IPS-20b (cell line): Measurements from ENCODE around the gene C17orf107.
"Not testable (repeated sequence)": the region's sequence is repeated elsewhere in the genome, so short reads cannot be mapped to it uniquely, and the experiment has no call there.

ENCODE experiments used
- H3K27ac ChIP-seq: one replicate; pipeline ENCODE4 v1.5.1; 2013; ENCODE audit warnings: low read length
- H3K27me3 ChIP-seq: 2 replicates; pipeline ENCODE4 v1.6.1; 2013; ENCODE audit warnings: mild to moderate bottlenecking, low read length, inconsistent platforms; ENCODE audit not compliant: insufficient read depth
- H3K36me3 ChIP-seq: 2 replicates; pipeline ENCODE4 v1.6.1; 2013; ENCODE audit warnings: low read depth, mild to moderate bottlenecking, inconsistent platforms, low read length, moderate library complexity; ENCODE audit not compliant: insufficient read depth
- H3K4me1 ChIP-seq: 2 replicates; pipeline ENCODE4 v1.6.1; 2013; ENCODE audit warnings: mild to moderate bottlenecking, control low read depth, inconsistent platforms, low read length, moderate library complexity; ENCODE audit not compliant: insufficient read depth
- H3K4me3 ChIP-seq: 2 replicates; pipeline ENCODE4 v1.5.1; 2013; ENCODE audit warnings: mild to moderate bottlenecking, low read length, inconsistent platforms
- H3K9ac ChIP-seq: 2 replicates; pipeline ENCODE4 v1.6.1; 2013; ENCODE audit warnings: low read depth, mild to moderate bottlenecking, inconsistent platforms, low read length, moderate library complexity
- H3K9me3 ChIP-seq: 2 replicates; pipeline ENCODE4 v1.6.1; 2013; ENCODE audit warnings: mild to moderate bottlenecking, low read depth, low read length, inconsistent platforms; ENCODE audit not compliant: insufficient read depth

The C17orf107 gene

DNA sequence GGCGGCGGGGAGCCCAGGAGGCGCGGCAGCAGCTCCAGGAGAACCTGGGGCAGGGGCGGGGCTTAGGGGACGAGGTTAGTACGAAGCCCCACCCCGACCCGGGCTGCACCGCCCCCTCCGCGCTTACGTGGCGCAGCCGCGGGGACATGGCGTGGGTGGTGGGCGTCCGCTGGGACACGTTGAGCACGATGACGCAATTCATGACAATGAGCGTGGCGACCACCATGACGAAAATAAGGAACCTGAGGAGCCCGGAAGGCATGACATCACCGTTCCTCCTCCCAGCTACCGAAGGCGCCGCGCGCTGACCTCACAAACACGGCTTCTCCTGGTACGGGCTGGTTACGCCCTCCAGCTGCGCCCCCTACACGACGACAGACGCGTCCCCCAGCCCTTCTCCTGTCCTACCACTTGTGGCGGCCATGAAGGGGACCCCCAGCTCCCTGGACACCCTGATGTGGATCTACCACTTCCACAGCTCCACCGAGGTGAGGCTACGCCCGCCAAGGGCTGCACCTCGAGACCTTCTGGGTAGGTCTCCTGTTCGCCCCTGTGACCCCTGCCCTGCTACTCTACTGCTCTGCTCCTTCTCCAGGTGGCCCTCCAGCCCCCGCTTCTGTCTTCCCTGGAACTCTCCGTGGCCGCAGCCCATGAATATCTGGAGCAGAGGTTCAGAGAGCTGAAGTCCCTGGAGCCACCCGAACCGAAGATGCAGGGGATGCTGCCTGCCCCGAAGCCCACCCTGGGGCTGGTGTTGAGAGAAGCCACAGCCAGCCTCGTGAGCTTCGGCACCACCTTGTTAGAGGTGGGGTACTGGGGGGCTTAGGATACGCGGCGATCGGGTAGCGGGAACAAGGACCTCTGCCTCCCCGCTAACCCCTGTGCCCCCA is at the start of gene C17orf107:
Gene C17orf107, plus strand, starts transcription at position 196 of the 890 bp plus-strand sequence. Its CDS starts 227 bp downstream, at position 423.
- H3K36me3 ChIP-seq, result peaks cover 25% of the 10 kb centered on the region
- peak within 1 kb of the TSS; percentile 45; the same call in 1 of the 2 replicates for H3K9ac ChIP-seq
- H3K9me3 ChIP-seq, result no peaks in the 10 kb centered on the region
- H3K4me1 ChIP-seq, result no peaks in the 10 kb centered on the region
- H3K27me3 ChIP-seq, result peaks cover 6% of the 10 kb centered on the region; the same call in 1 of the 2 replicates
- no peak within 1 kb of the TSS for H3K27ac ChIP-seq
- peak within 1 kb of the TSS; percentile 56; the same call in 1 of the 2 replicates for H3K4me3 ChIP-seq

DNA sequence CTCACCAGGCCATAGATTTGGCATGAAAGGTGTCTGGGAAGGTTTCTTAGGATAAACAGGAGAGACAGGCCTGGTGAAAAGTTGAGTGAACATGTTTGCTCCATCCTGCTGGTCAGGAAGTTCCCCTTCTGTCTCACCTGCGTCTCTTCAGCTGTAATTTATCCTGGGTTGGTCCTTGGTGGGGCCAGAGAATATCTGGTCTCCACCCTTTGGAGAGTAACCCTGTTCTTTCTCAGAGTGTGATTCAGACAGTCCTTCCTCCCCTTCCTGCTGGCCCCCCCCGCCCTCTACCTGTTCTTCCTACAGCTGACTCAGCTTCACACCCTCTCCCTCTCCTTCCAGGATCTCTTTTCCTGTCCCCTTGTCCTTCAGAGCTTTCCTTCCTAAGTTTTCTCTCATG is 49.1 kb upstream of the C17orf107 start:
- peaks cover 37% of the 10 kb centered on the region for H3K4me1 ChIP-seq
- no peak overlapping the region for H3K9ac ChIP-seq
- H3K9me3 ChIP-seq, result no peaks in the 10 kb centered on the region
- H3K27ac ChIP-seq, result no peak overlapping the region
- H3K4me3 ChIP-seq, result no peak overlapping the region
- no peaks in the 10 kb centered on the region for H3K27me3 ChIP-seq
- H3K36me3 ChIP-seq, result no peaks in the 10 kb centered on the region

DNA sequence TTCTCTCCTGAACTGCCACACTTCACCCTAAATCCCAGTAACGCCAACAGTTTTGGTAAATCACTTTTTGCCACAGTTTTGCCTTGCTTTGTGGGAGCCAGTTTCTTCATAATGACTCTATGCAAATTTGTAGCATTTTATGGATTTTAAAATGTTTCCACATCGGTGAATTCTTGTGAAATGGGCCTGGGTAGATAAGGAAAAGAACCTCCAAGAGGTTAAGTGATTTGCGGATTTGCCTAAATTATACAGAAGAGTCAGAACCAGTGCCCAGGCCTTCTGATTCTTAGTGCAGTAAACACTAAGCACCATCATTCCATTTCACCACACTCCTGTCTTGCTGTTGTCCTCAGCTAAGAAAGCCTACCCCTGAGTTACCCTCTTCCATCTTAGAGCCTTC is 48.3 kb upstream of the C17orf107 start:
- Histone ChIP-seq H3K9ac (no peak overlapping the region), H3K27me3 (no peaks in the 10 kb centered on the region), H3K27ac (no peak overlapping the region), H3K36me3 (no peaks in the 10 kb centered on the region), H3K4me1 (peaks cover 37% of the 10 kb centered on the region), H3K4me3 (no peak overlapping the region), H3K9me3 (no peaks in the 10 kb centered on the region)

DNA sequence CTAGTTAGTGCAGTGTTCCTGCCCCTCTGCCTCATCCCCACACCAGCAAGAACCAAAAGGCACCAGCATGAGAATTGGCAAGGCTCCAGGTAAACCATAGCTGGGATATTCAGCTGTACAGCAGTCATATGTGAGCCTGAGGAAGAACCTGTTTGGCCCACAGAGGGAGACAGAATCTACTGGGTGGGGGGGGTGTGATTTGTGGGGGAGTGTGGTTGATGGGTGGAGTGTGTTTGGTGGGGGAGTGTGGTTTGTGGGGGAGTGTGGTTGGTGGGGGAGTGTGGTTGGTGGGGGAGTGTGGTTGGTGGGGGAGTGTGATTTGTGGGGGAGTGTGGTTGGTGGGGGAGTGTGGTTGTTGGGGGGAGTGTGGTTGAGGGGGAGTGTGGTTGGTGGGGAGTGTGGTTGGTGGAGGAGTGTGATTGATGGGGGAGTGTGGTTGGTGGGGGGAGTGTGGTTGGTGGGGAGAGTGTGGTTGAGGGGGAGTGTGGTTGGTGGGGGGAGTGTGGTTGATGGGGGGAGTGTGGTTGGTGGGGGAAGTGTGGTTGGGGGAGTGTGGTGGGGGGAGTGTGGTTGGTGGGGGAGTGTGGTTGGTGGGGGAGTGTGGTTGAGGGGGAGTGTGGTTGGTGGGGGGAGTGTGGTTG is 46.6 kb upstream of the C17orf107 start:
- H3K4me1 ChIP-seq, result peaks cover 40% of the 10 kb centered on the region
- no peak overlapping the region for H3K9ac ChIP-seq
- no peak overlapping the region for H3K27ac ChIP-seq

GRCh38 chr17:4853208-4853671 is 46.1 kb upstream of the C17orf107 start:
- Histone ChIP-seq H3K9ac (no peak overlapping the region), H3K4me1 (peaks cover 44% of the 10 kb centered on the region), H3K27me3 (no peaks in the 10 kb centered on the region), H3K36me3 (no peaks in the 10 kb centered on the region), H3K27ac (no peak overlapping the region), H3K4me3 (no peak overlapping the region), H3K9me3 (no peaks in the 10 kb centered on the region)

More for the DNA sequence above, 46.6 kb upstream of the C17orf107 start:
- Histone ChIP-seq H3K27me3 (no peaks in the 10 kb centered on the region), H3K9me3 (no peaks in the 10 kb centered on the region), H3K36me3 (no peaks in the 10 kb centered on the region), H3K4me3 (no peak overlapping the region)

DNA sequence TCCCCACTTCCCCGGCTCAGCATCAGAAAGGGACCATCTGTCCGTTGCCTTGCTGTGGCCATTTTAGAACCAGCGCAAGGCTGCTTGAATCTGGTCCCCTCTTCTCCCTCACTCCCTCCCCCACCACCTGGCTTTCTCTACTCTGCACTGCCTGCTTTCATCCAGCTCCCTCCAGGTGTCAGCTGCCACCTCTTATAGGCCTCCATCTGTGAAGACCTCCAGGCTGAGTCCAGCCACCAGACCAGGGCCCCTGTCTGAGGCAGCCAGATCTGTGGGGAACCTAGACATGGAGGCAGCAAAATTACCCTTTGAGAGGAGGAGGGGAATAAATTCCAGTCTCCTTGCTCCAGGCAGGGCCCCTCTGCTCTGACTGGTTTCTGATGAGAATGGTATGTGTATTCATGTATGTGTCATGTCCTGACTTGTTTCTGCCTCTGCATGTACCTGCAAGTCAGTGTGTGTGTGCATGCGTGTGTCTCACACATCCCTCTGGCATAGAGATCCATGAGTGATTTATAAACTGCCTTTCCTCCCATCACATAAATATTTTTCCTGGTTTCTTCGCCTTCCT is 45.1 kb upstream of the C17orf107 start:
- no peak overlapping the region for H3K4me3 ChIP-seq
- H3K27me3 ChIP-seq, result no peaks in the 10 kb centered on the region
- H3K27ac ChIP-seq, result no peak overlapping the region
- no peaks in the 10 kb centered on the region for H3K36me3 ChIP-seq
- peak overlapping the region; percentile 0; the same call in 1 of the 2 replicates for H3K9ac ChIP-seq
- peaks cover 46% of the 10 kb centered on the region for H3K4me1 ChIP-seq
- no peaks in the 10 kb centered on the region for H3K9me3 ChIP-seq

- Histone ChIP-seq H3K4me1 (peaks cover 44% of the 10 kb centered on the region), H3K27ac (no peak overlapping the region), H3K9ac (no peak overlapping the region), H3K27me3 (no peaks in the 10 kb centered on the region), H3K36me3 (peaks cover 7% of the 10 kb centered on the region; the same call in 1 of the 2 replicates), H3K4me3 (no peak overlapping the region), H3K9me3 (no peaks in the 10 kb centered on the region)
Observed at GRCh38 chr17:4856271-4856936, 42.9 kb upstream of the C17orf107 start.

DNA sequence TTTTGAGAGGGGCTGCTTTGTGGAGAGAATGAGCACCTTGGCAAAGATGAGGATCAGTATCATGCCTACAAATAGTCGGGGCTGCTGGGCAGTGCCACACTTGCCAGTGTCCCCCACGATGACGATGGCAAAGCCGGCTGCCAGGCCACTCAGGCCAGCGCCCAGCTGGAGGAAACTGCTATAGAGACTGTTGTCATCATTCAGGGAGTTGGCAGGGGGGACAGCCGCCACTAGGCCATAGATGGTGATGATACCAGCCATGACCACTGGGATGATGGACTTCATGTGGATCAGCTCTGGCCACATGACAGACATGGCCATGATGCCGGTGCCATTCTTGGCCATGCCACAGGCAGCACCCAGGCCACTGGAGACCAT is 42.4 kb upstream of the C17orf107 start:
- Histone ChIP-seq H3K4me1 (peaks cover 44% of the 10 kb centered on the region), H3K9me3 (no peaks in the 10 kb centered on the region), H3K36me3 (peaks cover 7% of the 10 kb centered on the region; the same call in 1 of the 2 replicates), H3K4me3 (no peak overlapping the region), H3K9ac (peak overlapping the region; percentile 12; the same call in 1 of the 2 replicates), H3K27ac (no peak overlapping the region), H3K27me3 (no peaks in the 10 kb centered on the region)

GRCh38 chr17:4857347-4857746 is 42.0 kb upstream of the C17orf107 start:
- H3K9ac ChIP-seq, result peak overlapping the region; percentile 51; the same call in 1 of the 2 replicates
- not testable (repeated sequence) for H3K4me3 ChIP-seq, H3K9me3 ChIP-seq, H3K27me3 ChIP-seq, H3K36me3 ChIP-seq
- peaks cover 44% of the 10 kb centered on the region for H3K4me1 ChIP-seq
- H3K27ac ChIP-seq, result peak overlapping the region; percentile 28

DNA sequence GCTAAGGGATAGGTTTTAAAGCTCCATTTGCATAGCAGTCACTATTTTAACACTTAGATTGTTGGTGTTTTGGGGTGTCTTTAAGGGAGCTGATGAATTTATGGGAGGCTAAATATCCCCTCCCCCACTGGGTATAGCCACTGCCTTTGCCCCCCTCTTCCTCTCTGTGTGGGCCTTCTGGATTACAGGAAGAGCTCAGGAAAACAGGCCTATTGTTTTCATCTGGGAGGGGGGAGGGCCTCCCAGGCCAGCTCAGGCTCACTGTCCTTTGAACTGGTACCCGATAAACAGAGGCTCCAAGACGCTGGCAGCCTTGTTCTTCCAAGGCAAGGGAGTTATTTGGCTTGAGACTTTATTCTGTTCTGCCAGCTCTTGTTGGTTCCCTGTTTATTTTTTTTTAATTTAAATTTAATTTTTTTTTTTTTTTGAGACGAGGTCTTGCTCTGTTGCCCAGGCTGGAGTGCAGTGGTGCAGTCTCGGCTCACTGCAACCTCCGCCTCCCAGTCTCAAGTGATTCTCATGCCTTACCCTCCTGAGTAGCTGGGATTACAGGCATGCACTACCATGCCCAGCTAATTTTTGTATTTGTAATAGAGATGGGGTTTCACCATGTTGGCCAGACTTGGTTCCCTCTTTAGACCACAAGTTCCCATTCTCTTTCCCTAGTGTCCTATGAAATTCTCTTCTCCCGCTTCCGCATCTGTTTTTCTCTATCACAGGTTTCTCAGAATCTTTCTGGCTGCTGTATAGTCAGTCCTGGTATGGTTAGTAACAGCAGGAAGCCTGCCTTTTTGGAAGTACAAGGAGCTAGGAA is 41.1 kb upstream of the C17orf107 start:
- peaks cover 44% of the 10 kb centered on the region for H3K4me1 ChIP-seq
- H3K27ac ChIP-seq, result peak overlapping the region; percentile 32
- peak overlapping the region; percentile 43; the same call in 1 of the 2 replicates for H3K4me3 ChIP-seq
- H3K9ac ChIP-seq, result peak overlapping the region; percentile 51; the same call in 1 of the 2 replicates
- H3K27me3 ChIP-seq, result no peaks in the 10 kb centered on the region
- H3K36me3 ChIP-seq, result peaks cover 7% of the 10 kb centered on the region; the same call in 1 of the 2 replicates
- H3K9me3 ChIP-seq, result no peaks in the 10 kb centered on the region
